AG04449 (cell line): ENCODE results near the gene ZSCAN5A.
"Not testable (repeated sequence)": the region's sequence is repeated elsewhere in the genome, so short reads cannot be mapped to it uniquely, and the experiment has no call there.

Source experiments
- CTCF ChIA-PET: fragments of 350-600 bp; formaldehyde crosslinking; extraction: SDS; loops from one replicate; lab custom pipeline; 2021; ENCODE audit warnings: antibody characterized with exemption; lab: Yijun Ruan, JAX
- POLR2A ChIA-PET: fragments of 400-600, 350-600 bp; formaldehyde crosslinking; extraction: SDS; loops from one replicate; lab custom pipeline; 2020; ENCODE audit warnings: antibody characterized with exemption, inconsistent platforms; lab: Yijun Ruan, JAX
- DNase-seq: peaks from one replicate; pipeline ENCODE4 v3.0.0-alpha.2; 2010; ENCODE audit warnings: low read depth, low spot score
- H3K4me3 ChIP-seq: 2 replicates; pipeline ENCODE4 v1.5.1; 2011; ENCODE audit warnings: low read depth, mild to moderate bottlenecking, control low read depth, low read length
- CTCF ChIP-seq: IDR thresholded peaks from one replicate; pipeline ENCODE4 v1.5.1; 2011; ENCODE audit warnings: mild to moderate bottlenecking, moderate library complexity, low read length, control low read depth, inconsistent platforms; ENCODE audit not compliant: insufficient read depth; ENCODE audit errors: missing control alignments

ZSCAN5A gene

DNA sequence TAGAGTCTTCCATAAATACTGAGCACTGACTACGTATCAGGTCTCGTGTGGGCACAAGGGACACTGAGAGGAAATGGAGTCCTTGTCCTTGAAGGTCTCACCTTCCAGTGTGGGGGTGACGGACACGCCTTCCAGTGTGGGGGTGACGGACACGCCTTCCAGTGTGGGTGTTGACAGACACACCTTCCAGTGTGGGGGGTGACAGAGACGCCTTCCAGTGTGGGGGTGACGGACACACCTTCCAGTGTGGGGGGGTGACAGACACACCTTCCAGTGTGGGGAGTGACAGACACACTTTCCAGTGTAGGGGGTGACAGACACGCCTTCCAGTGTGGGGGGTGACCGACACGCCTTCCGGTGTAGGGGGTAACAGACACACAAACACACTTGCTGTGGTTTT lies 56.4 kb downstream of the ZSCAN5A start:
- CTCF ChIA-PET: no interaction called here
- no peak for DNase-seq
- no peak for TF ChIP-seq CTCF
- POLR2A ChIA-PET: no interaction called here
- no peak overlapping the region for H3K4me3 ChIP-seq

DNA sequence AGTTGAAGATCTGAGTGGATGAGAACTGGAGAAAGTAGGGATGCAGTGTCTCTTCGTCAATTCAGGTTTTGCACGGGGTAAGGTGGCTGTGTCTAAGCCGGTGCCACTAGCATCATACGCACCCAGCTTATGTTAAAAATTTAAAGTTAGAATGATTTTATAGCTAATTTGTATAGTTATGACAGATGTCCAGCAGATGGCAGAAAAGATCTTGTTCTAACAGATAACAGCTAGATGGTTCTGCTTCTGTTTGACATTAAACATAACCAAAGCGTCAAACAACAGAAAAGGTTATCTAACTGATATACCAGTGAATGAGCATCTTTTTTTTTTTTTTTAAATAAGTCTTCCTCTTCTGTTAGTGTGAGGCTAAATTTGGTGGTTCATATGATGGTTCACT lies 60.9 kb downstream of the ZSCAN5A start:
- TF ChIP-seq CTCF: peak; percentile 37
- peak; percentile 36 for DNase-seq
- CTCF ChIA-PET: interaction anchor here (0.7 to 8.3 kb wide), 33 partner anchors 7 to 1113 kb away, joined by 3 to 207 read pairs (median 5); partner anchors contain the start of genes EDDM13 and ZSCAN5A
- POLR2A ChIA-PET: no interaction called here
- no peak overlapping the region for H3K4me3 ChIP-seq

- peak; percentile 89 for TF ChIP-seq CTCF
- ChIA-PET POLR2A (no interaction called here), CTCF (interaction anchor here (0.7 to 8.3 kb wide), 44 partner anchors 8 to 1112 kb away, joined by 3 to 207 read pairs (median 4); partner anchors contain the start of genes EDDM13, ZNF582 and ZSCAN5A)
- no peak for DNase-seq
- no peak overlapping the region for H3K4me3 ChIP-seq
Observed at GRCh38 chr19:56252699-56253422, 61.8 kb downstream of the ZSCAN5A start.

GRCh38 chr19:56248736-56249338 lies 65.8 kb downstream of the ZSCAN5A start:
- CTCF ChIA-PET: interaction anchor here (1.4 to 8.3 kb wide), 3 partner anchors 27 to 183 kb away, joined by 3 to 207 read pairs (median 80); partner anchors contain the start of gene EDDM13
- POLR2A ChIA-PET, DNase-seq, H3K4me3 ChIP-seq: not testable (repeated sequence)

DNA sequence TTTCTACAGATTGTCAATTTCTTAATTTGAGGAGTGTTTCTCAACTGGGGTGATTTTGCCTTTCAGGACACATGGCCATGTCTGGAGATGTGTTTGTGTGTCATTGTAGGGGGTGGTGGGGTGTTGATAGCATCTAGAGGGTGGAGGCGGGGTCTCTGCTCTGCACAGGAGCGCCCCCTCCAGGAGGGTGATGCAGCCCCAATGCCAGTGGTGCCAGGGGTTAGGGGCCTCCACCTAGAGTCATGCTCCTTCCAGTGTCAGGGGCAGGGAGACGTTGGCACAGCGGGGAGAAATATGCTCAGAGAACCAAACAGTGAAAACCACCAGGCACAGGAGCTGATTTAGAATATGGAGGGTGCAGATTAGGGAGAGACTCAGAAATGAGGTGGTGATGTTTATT lies 68.9 kb downstream of the ZSCAN5A start:
- CTCF ChIA-PET: interaction anchor here (0.7 to 1.6 kb wide), 2 partner anchors 9 to 88 kb away, joined by 3 read pairs; no protein-coding TSS in a partner anchor

DNA sequence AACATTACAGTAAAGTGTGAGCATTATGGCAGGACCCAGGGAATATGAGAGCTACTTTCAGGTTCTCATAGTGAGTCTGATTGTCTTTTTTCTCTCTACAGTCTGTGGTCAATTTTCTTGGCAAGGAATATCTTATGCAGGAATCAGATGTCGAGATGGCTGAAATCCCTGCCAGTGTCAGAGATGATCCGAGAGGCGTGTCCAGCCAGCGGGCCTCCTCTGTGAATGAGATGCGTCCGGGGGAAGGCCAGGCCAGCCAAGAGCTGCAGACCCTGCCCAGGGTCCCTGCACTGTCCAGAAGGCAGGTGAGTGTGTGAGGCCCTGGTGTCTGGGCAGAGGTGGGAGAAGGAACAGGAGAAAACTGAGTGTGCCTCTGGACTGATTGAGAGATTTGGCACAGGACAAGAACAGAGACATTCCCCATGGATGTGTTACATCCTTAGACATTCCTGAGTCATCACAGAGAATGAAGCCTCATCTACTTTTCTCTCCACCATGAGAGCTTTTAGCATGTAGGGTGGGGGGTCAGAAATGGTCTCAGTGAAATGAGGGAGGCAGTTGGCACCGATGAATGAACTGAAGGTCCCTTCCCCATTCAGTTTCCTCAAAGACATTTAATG lies 69.4 kb downstream of the ZSCAN5A start:
- ChIA-PET POLR2A (no interaction called here), CTCF (interaction anchor here (0.8 to 1.6 kb wide), 2 partner anchors 8 to 88 kb away, joined by 3 read pairs; no protein-coding TSS in a partner anchor)
- no peak for TF ChIP-seq CTCF
- no peak overlapping the region for H3K4me3 ChIP-seq
- DNase-seq: no peak

More for the DNA sequence above, 68.9 kb downstream of the ZSCAN5A start:
- DNase-seq, H3K4me3 ChIP-seq: not testable (repeated sequence)
- POLR2A ChIA-PET: interaction anchor here (0.6 kb wide), 1 partner anchor 8 kb away, joined by 3 read pairs; no protein-coding TSS in a partner anchor

DNA sequence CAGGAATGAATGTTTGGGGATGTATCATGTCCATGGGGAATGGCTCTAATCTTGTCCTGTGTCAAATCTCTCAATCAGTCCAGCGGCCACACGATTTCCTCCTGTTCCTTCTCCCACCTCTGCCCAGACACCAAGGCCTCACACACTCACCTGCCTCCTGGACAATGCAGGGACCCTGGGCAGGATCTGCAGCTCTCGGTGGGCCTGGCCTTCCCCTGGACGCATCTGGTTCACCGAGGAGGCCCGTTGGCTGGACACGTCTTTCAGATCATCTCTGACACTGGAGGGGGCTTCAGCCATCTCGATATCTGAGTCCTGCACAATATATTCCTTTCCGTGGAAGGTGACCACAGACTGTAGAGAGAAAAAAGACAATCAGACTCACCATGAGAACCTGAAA lies 91.2 kb downstream of the ZSCAN5A start:
- no peak for TF ChIP-seq CTCF
- ChIA-PET POLR2A (no interaction called here), CTCF (no interaction called here)
- H3K4me3 ChIP-seq: no peak overlapping the region
- DNase-seq: no peak
